GM21526 (cell line): ENCODE results near the gene BFSP1.

Experiments
- ATAC-seq: cut with Tn5 transposase; IDR thresholded peaks from one replicate; pipeline ENCODE4 v1.9.1; 2021; ENCODE audit warnings: moderate library complexity; ENCODE audit not compliant: unreplicated experiment, low FRiP score

The BFSP1 gene

GRCh38 chr20:17500826-17501225, 30.4 kb downstream of the BFSP1 start:
- no peak for ATAC-seq

- no peak for ATAC-seq
These were observed 30.9 kb downstream of the BFSP1 start for GRCh38 chr20:17500271-17500670.

- no peak for ATAC-seq
These were observed 32.1 kb downstream of the BFSP1 start for GRCh38 chr20:17499041-17499440.

DNA sequence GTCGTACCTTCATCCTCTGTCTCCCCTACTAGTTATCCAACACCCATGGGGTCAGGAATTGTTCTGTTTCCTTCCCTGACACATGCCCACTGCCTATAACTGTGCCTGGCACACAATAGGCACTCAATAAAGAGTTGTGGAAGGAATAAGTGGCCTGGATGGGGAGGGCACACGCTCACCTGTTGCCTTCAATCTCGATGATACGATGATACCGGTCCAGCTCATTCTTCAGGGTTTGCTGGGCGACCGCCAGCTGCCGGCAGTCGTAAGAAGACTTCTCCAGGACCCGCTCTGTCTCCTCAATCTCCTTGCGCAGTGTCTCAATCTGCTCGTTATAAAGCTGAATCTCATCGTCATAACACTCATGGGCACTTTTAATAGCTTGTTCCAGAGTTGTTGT, 32.5 kb downstream of the BFSP1 start:
- ATAC-seq: no peak

DNA sequence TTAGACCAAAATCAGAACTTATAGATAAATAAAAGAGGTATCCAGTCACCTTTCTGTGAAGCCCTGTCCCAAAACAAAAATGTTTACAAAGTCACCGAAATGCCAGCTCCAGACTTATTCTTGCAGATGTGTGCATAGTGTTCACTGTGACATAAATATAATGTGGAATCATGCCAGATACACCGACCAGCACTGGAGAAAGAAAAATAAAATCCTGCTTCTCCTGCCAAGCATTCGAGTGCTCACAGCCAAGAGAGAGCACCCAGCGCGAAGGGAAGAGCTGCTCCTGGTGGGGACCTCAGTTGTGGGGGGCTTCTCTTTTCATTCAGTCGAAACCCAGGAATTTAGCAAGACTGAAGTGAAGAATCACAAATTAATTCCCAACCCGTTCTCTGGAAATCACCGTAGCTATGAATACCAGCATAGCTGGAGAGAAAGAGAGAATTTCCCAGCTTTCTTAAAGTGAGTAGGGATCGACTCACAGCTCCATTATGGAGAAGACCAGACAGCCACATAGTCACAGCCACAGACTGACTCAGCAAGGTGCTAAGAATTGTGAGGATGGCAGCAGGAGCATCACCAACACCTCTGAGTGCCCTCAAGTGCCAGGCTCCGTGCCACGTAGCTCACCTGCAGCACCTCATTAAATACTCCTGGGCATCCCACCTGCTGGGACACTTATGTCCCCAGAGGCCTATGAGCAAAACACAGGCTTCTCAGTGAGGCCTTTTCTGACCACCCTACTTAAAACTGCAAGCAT, 33.2 kb downstream of the BFSP1 start:
- ATAC-seq: no peak

DNA sequence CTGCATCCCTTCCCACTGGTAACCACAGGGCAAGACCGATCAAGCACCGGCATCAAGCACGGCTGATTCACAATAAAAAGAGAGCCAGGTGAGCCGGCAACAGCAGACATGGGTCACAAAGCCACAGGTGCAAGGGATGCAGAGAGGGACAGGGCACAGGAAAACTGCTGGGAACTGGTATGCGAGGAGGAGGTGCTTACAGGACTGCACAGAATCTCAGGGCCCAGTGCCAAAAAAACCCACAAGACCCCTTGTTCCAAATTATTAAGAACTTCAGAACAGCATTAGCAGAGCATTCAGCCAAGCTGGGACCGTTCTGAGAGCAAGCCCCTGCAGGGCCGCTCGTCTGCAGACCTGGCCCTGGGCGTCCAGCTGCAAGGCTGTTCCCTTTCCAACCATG, 35.4 kb downstream of the BFSP1 start:
- ATAC-seq: no peak

DNA sequence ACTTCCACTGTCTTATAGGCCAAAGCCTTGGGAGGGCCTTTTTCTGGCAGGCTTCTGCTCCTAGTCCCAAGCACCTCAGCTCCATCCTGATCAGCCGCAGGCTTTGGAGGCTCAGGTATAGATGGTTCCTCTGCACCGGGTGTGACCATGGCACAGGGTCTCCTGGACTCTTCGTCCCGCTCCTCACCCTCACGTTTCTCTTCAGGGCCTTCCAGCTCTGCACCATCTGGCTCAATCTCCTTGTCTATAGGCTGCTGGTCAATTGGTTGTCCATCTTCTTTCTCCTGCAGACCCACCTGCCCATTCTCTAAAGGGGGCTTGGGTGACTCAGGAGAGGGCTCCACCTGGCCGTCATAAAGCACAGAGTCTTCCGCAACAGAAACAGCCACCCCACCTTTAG, 37.0 kb downstream of the BFSP1 start:
- ATAC-seq: no peak

GRCh38 chr20:17493173-17493572, 38.0 kb downstream of the BFSP1 start:
- no peak for ATAC-seq

- no peak for ATAC-seq
These were observed 39.7 kb downstream of the BFSP1 start for GRCh38 chr20:17491488-17491887.

- ATAC-seq: no peak
These were observed 40.1 kb downstream of the BFSP1 start for GRCh38 chr20:17491041-17491440.

DNA sequence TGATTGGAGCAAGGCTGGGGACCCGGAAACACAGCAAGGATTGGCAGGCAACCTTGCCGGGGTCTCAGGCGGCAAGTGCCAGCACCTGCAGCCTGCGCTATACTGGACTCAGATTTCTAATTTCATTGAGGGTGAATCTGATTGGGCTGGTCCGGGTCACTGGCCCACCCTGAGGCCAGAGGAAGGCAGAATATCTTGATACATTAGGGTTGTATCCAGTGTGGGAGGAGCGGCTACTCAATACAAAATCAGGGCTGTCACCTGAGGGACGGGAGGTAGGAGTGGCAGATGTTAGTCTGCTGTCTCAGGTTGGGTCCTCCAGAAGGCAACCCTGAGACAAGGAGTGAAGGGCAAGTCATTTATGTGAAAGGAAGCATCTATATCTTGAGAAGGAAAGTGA, 40.7 kb downstream of the BFSP1 start:
- no peak for ATAC-seq

DNA sequence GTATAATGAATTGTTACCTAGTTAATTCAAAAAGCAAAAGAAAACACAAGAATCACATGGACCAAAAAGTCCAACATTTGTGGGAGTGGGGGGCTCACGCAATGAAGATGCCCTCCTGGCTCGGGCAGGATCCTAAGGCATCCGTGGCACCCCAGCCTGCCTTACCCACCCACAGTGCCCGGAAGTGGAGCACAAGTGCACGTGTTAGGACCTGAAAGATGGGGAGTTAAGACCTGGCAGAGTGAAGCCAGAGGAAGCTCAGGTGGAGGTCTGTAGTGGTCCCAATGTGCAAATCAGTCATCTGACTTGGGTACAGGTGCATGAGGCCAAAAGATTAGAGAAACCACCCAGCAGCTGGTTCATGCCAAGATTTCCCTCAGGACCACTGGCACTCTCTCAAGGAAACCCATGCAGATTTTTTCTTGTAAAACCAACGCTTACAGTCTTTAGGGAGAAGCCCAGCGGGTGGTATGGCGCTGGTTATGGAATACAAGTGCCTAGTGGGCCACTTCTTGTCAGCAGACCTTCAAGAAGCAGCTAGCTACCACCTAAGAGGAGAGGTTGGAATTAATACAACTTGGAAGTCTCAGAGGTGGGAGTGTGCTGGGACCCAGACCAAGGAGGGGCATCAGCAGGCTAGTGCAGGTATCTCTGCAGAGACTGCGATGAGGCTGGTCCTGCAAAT, 42.1 kb downstream of the BFSP1 start:
- ATAC-seq: no peak

DNA sequence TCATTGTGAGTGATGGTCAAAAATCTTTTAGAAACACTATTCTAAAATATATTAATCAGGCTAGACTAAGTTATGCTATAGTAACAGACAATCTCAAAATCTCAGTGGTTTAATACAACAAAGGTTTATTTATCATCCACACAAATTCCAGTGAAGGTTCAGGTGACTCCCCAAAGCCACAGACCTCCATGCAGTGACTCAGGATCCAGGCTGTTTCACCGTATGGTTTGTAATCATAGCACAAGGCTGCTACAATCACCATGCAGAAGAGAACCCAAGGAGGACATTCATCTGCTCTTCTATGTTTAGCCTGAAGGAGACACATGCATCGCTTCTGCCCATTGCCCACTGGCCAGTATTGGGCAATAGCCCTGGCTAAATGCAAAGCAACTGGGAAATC, 46.2 kb downstream of the BFSP1 start:
- ATAC-seq: no peak

- ATAC-seq: no peak
These were observed 48.6 kb downstream of the BFSP1 start for GRCh38 chr20:17482536-17482935.

DNA sequence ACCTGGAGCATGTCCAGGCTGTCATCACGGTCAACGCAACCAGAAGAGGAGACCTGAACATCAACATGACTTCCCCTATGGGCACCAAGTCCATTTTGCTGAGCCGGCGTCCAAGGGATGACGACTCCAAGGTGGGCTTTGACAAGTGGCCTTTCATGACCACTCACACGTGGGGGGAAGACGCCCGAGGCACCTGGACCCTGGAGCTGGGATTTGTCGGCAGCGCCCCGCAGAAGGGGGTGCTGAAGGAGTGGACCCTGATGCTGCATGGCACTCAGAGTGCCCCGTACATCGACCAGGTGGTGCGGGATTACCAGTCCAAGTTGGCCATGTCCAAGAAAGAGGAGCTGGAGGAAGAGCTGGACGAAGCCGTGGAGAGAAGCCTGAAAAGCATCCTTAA, 49.5 kb downstream of the BFSP1 start:
- no peak for ATAC-seq

DNA sequence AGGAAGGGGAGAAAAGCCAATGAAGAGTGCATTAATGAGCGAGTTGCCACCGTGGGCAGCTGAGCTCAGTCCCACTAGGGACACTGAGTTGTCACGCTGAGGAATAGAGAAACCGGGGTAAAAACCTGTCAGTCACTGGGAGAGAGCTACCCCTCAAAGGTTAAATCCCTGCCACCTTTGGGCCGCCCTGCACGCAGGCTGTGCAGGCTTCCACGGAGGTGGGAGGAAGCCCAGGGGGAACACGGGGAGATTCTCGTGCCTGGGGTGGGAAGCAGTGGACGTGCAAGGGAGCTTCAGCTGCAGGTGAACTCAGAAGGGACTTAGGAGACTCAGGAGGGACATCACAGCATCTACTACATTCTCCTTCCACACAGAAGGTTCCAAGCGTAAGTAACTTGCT, 50.5 kb downstream of the BFSP1 start:
- no peak for ATAC-seq

GRCh38 chr20:17479063-17479657, 52.0 kb downstream of the BFSP1 start:
- ATAC-seq: no peak

DNA sequence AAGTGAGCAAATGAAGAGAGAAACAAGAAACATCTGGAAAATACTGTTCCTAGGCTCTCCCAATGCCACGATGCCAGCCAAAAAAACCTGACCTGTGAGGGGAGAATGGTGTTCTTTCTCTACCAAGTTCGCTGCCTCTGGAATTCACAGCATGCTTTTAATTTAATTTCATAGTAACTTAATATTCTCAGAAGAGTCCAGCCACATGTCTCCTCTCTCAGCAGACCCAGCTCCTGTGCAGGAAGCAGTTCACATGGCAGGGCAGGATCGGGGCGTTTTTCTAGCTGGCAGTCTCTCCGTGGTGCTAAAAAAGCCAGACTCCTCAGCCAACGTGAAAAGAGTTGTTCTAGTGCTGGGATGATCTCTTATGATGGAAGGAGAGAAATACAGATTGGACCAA, 57.5 kb downstream of the BFSP1 start:
- ATAC-seq: no peak

GRCh38 chr20:17471606-17472187, 59.5 kb downstream of the BFSP1 start:
- ATAC-seq: no peak

- ATAC-seq: no peak
These were observed 60.2 kb downstream of the BFSP1 start for GRCh38 chr20:17470973-17471372.

DNA sequence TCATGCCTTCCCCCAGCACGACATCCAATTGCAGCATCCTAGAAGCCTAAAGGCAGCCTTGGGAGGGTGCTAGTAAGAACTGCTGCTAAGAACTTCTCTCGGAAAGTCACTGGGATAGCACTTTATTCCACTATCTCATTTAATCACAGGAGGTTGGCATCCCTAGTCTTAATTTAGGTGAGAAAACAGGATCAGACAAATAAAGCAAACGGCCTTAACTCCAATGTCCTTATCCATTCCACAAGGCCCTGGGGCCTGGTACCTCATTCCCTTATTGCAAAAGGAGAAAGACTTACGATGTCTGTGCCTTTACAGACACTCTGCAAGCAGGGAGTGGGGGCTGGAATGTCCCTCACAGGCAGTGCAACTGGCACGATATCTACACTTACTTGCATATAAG, 60.7 kb downstream of the BFSP1 start:
- no peak for ATAC-seq
